ENCODE data around the gene TRMT61B.

Gene TRMT61B

GRCh38 chr2:28904295-28904694, 34.2 kb upstream of the TRMT61B start:
- Histone ChIP-seq H3K27ac (peak overlapping the region in 1 of 11 experiments; percentile 20; a peak in 1 of 22 replicates), H3K27me3 (no peaks in the 10 kb centered on the region), H3K4me2 (peak overlapping the region in 2 of 11 experiments; percentile 9 to 20; a peak in 2 of 22 replicates), H4K20me1 (peaks cover 51 to 100% (median 100%) of the 10 kb centered on the region in 11 experiments; a peak in 21 of 22 replicates), H3K4me1 (peaks cover 5 to 48% (median 10%) of the 10 kb centered on the region in 10 experiments; a peak in 12 of 20 replicates), H3K4me3 (no peak overlapping the region), H3K36me3 (peaks cover 61 to 94% (median 87%) of the 10 kb centered on the region in 11 experiments), H3K9ac (peak overlapping the region in 1 of 11 experiments; percentile 35; a peak in 1 of 22 replicates), H3K9me3 (replicated peaks in 1 of 11) (no peaks in the 10 kb centered on the region)
- no peak for TF ChIP-seq Cebpa-rat (IDR thresholded peaks at IDR 0.05)

DNA sequence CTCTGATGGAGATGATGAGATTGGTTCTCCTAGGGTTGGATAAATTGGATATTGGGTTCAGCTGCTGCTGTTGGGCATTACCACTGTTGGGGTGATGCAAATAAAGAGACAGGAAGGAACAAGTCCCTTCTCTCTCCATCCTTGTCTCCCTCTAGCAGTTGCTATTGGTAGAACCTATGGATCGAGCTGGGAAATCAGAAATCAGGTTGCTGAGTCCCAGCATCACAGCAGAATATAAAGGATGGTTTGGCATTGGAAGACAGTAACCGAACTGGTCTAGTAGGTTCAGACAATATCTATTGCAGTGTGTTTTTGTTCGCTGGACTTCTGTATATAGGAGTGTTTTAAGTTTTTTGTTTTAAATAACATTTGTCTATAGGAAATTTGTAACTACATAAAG, 32.5 kb upstream of the TRMT61B start:
- no peak overlapping the region for H3K4me2 ChIP-seq
- no peak overlapping the region for H3K27ac ChIP-seq
- H3K9ac ChIP-seq = no peak overlapping the region
- peaks cover 56 to 100% (median 100%) of the 10 kb centered on the region in 11 experiments for H4K20me1 ChIP-seq
- H3K27me3 ChIP-seq = no peaks in the 10 kb centered on the region
- no peak overlapping the region for H3K4me3 ChIP-seq
- H3K9me3 ChIP-seq (replicated peaks in 1 of 11) = no peaks in the 10 kb centered on the region
- H3K4me1 ChIP-seq = peaks cover 18 to 65% (median 23%) of the 10 kb centered on the region in 10 experiments
- TF ChIP-seq Cebpa-rat (IDR thresholded peaks at IDR 0.05) = no peak
- H3K36me3 ChIP-seq = peaks cover 44 to 89% (median 70%) of the 10 kb centered on the region in 11 experiments

- no peak for TF ChIP-seq Cebpa-rat (IDR thresholded peaks at IDR 0.05)
- no peak overlapping the region for H3K4me3 ChIP-seq
- H3K4me1 ChIP-seq = peaks cover 25 to 72% (median 31%) of the 10 kb centered on the region in 10 experiments
- H3K9ac ChIP-seq = no peak overlapping the region
- peaks cover 64 to 100% (median 100%) of the 10 kb centered on the region in 11 experiments for H4K20me1 ChIP-seq
- no peak overlapping the region for H3K27ac ChIP-seq
- H3K9me3 ChIP-seq (replicated peaks in 1 of 11) = no peaks in the 10 kb centered on the region
- H3K36me3 ChIP-seq = peaks cover 36 to 89% (median 63%) of the 10 kb centered on the region in 11 experiments
- no peaks in the 10 kb centered on the region for H3K27me3 ChIP-seq
- peak overlapping the region in 1 of 11 experiments; percentile 5; a peak in 1 of 22 replicates for H3K4me2 ChIP-seq
These were observed 31.7 kb upstream of the TRMT61B start for GRCh38 chr2:28901841-28902240.

- peaks cover 70 to 100% (median 100%) of the 10 kb centered on the region in 11 experiments for H4K20me1 ChIP-seq
These were observed 31.1 kb upstream of the TRMT61B start for GRCh38 chr2:28901202-28901601.

GRCh38 chr2:28898048-28898447, 27.9 kb upstream of the TRMT61B start:
- Histone ChIP-seq H3K9ac (no peak overlapping the region; a peak in 1 of 22 replicates), H3K4me1 (peaks cover 26 to 61% (median 37%) of the 10 kb centered on the region in 10 experiments), H4K20me1 (peaks cover 64 to 85% (median 77%) of the 10 kb centered on the region in 11 experiments), H3K36me3 (peaks cover 14 to 60% (median 26%) of the 10 kb centered on the region in 11 experiments), H3K27ac (no peak overlapping the region), H3K4me2 (peak overlapping the region; percentile 81 to 97 (median 86)), H3K9me3 (replicated peaks in 1 of 11) (peaks cover 0 to 5% (median 0%) of the 10 kb centered on the region in 11 experiments; a peak in 1 of 22 replicates), H3K4me3 (peak overlapping the region in 2 of 10 experiments; percentile 8 to 98; a peak in 1 of 20 replicates), H3K27me3 (no peaks in the 10 kb centered on the region)
- no peak for TF ChIP-seq Cebpa-rat (IDR thresholded peaks at IDR 0.05)

More at GRCh38 chr2:28901202-28901601, 31.1 kb upstream of the TRMT61B start:
- Histone ChIP-seq H3K4me3 (no peak overlapping the region), H3K36me3 (peaks cover 30 to 89% (median 57%) of the 10 kb centered on the region in 11 experiments), H3K4me2 (peak overlapping the region in 2 of 11 experiments; percentile 5 to 13; a peak in 1 of 22 replicates), H3K27me3 (no peaks in the 10 kb centered on the region), H3K27ac (no peak overlapping the region), H3K4me1 (peaks cover 32 to 79% (median 37%) of the 10 kb centered on the region in 10 experiments), H3K9ac (no peak overlapping the region), H3K9me3 (replicated peaks in 1 of 11) (no peaks in the 10 kb centered on the region)
- no peak for TF ChIP-seq Cebpa-rat (IDR thresholded peaks at IDR 0.05)

DNA sequence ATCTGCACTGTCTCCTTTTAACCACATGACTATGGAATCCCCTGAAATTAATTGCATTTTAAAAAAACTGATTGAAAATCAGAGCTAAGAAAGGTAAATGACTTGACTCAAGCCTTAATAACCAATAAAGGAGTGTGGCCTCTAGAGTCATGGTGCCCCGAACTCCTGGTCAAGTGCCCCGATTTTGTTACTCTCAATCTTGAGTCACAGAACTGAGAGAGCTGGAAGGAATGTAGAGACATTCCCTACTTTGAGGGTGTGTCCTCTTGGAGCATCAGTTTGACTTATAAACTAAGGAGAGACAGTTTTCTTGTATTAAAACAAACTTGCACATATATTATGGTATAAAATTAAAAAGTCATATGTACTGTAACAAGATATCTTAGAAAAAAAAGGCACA, 26.8 kb upstream of the TRMT61B start:
- peak overlapping the region in 7 of 11 experiments; percentile 46 to 100 (median 99); a peak in 10 of 22 replicates for H3K9ac ChIP-seq
- no peaks in the 10 kb centered on the region for H3K27me3 ChIP-seq
- H3K9me3 ChIP-seq (replicated peaks in 1 of 11) = peaks cover 0 to 5% (median 0%) of the 10 kb centered on the region in 11 experiments; a peak in 1 of 22 replicates
- peak overlapping the region; percentile 91 to 100 (median 97); a peak in 18 of 20 replicates for H3K4me3 ChIP-seq
- H4K20me1 ChIP-seq = peaks cover 59 to 73% (median 66%) of the 10 kb centered on the region in 11 experiments
- H3K27ac ChIP-seq = no peak overlapping the region
- H3K4me2 ChIP-seq = peak overlapping the region; percentile 81 to 97 (median 86)
- peaks cover 26 to 57% (median 36%) of the 10 kb centered on the region in 10 experiments for H3K4me1 ChIP-seq
- peaks cover 4 to 49% (median 16%) of the 10 kb centered on the region in 11 experiments; a peak in 21 of 22 replicates for H3K36me3 ChIP-seq
- TF ChIP-seq Cebpa-rat (IDR thresholded peaks at IDR 0.05) = no peak

GRCh38 chr2:28895189-28895893, 25.2 kb upstream of the TRMT61B start:
- Histone ChIP-seq H3K4me3 (peak overlapping the region; percentile 91 to 100 (median 97)), H3K27me3 (no peaks in the 10 kb centered on the region), H3K9me3 (replicated peaks in 1 of 11) (peaks cover 0 to 5% (median 0%) of the 10 kb centered on the region in 11 experiments; a peak in 1 of 22 replicates), H3K9ac (peak overlapping the region; percentile 93 to 100 (median 98)), H3K36me3 (peaks cover 0 to 36% (median 8%) of the 10 kb centered on the region in 11 experiments; a peak in 9 of 22 replicates), H4K20me1 (peaks cover 43 to 58% (median 50%) of the 10 kb centered on the region in 11 experiments), H3K4me2 (peak overlapping the region; percentile 81 to 97 (median 86)), H3K4me1 (peaks cover 26 to 44% (median 31%) of the 10 kb centered on the region in 10 experiments), H3K27ac (peak overlapping the region; percentile 83 to 99 (median 97))
- TF ChIP-seq Cebpa-rat (IDR thresholded peaks at IDR 0.05) = no peak

DNA sequence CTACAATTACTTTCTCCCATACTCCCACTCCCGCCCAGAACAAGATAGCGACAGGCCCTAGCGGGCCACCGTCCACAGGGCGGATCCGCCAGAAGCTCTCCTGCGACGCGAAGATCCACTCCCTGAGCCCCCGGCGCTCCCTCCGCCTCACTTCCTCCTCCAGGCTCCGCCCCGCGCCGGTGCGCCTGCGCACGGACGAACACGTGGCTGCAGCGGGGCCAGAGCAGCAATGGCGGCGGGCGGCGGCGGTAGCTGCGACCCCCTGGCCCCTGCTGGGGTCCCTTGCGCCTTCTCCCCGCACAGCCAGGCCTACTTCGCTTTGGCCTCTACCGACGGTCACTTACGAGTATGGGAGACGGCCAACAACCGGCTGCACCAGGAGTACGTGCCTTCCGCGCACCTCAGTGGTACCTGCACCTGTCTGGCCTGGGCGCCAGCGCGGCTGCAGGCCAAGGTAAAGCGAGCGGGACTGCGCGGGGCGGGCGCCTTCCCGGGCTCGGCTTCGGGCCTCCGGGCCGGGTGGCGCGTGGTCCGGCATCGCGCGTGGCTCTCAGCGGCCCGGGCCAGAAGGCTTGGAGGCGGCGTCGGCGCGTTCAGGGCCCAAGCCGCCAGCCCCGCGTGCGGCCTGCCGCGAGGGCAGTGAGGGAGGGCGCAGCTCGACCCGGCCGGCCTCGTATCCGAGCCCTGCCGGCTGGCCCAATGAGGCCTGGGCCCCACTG, 24.5 kb upstream of the TRMT61B start, which contains the start of gene WDR43:
TSS of gene WDR43 (plus strand) at position 198 of the 719 bp plus-strand sequence. CDS start at position 230, 32 bp downstream.
- Histone ChIP-seq H3K36me3 (peaks cover 0 to 36% (median 8%) of the 10 kb centered on the region in 11 experiments; a peak in 9 of 22 replicates), H4K20me1 (peaks cover 36 to 51% (median 43%) of the 10 kb centered on the region in 11 experiments), H3K4me1 (peaks cover 26 to 40% (median 31%) of the 10 kb centered on the region in 10 experiments), H3K4me2 (peak within 1 kb of the TSS; percentile 81 to 97 (median 86)), H3K27me3 (no peaks in the 10 kb centered on the region), H3K27ac (peak within 1 kb of the TSS; percentile 83 to 99 (median 97)), H3K4me3 (peak within 1 kb of the TSS; percentile 91 to 100 (median 97)), H3K9ac (peak within 1 kb of the TSS; percentile 93 to 100 (median 98)), H3K9me3 (replicated peaks in 1 of 11) (peaks cover 0 to 5% (median 0%) of the 10 kb centered on the region in 11 experiments; a peak in 1 of 22 replicates)
- TF ChIP-seq Cebpa-rat (IDR thresholded peaks at IDR 0.05) = no peak

All from BLaER1 treated with 17β-estradiol and CSF1 and Interleukin-3, amounts not matched to agents 10 nM and 100 nM (cell line).